Hematopoietic multipotent progenitor cell treated with erythropoietin and hydrocortisone succinate and interleukin-3 and kit ligand, for 4 days (in vitro differentiated cells): ENCODE results near the gene ZNF385A.

Experiments used
- DNase-seq: peaks from one replicate; pipeline ENCODE4 v3.0.0-alpha.2; 2015

ZNF385A gene

GRCh38 chr12:54390668-54391551 lies 6.4 kb upstream of the ZNF385A start:
- DNase-seq = peak; percentile 88

- DNase-seq = no peak
Observed at GRCh38 chr12:54390176-54390667, 5.7 kb upstream of the ZNF385A start.

- no peak for DNase-seq
Observed at GRCh38 chr12:54389607-54390175, 5.2 kb upstream of the ZNF385A start.

- no peak for DNase-seq
Observed at GRCh38 chr12:54389134-54389508, 4.6 kb upstream of the ZNF385A start.

- DNase-seq = no peak
Observed at GRCh38 chr12:54388237-54389133, 4.0 kb upstream of the ZNF385A start.

- DNase-seq = no peak
Observed at GRCh38 chr12:54387114-54387467, 2.6 kb upstream of the ZNF385A start.

GRCh38 chr12:54386403-54387113 lies 2.0 kb upstream of the ZNF385A start:
- DNase-seq = no peak

GRCh38 chr12:54385251-54385914 lies 850 bp upstream of the ZNF385A start:
- DNase-seq = no peak

- peak; percentile 60 for DNase-seq
Observed at GRCh38 chr12:54383041-54383609, 1.4 kb downstream of the ZNF385A start.

GRCh38 chr12:54381136-54381535 lies 3.4 kb downstream of the ZNF385A start:
- DNase-seq = no peak

- DNase-seq = peak; percentile 95
Observed at GRCh38 chr12:54379398-54380201, 4.9 kb downstream of the ZNF385A start.

- no peak for DNase-seq
Observed at GRCh38 chr12:54378796-54379397, 5.6 kb downstream of the ZNF385A start.

- no peak for DNase-seq
Observed at GRCh38 chr12:54377797-54378515, 6.6 kb downstream of the ZNF385A start.

GRCh38 chr12:54377007-54377406 lies 7.5 kb downstream of the ZNF385A start:
- DNase-seq = no peak

GRCh38 chr12:54376596-54376995 lies 7.9 kb downstream of the ZNF385A start:
- DNase-seq = no peak

GRCh38 chr12:54375259-54375579 lies 9.3 kb downstream of the ZNF385A start:
- DNase-seq = no peak

GRCh38 chr12:54374562-54375258 lies 9.8 kb downstream of the ZNF385A start:
- no peak for DNase-seq

- DNase-seq = no peak
Observed at GRCh38 chr12:54373649-54374561, 10.6 kb downstream of the ZNF385A start.
